AG09309 (cell line): ENCODE data around the gene ZNF286A.

Experiments
- DNase-seq: peaks from one replicate; pipeline ENCODE4 v3.0.0-alpha.2; 2010; ENCODE audit warnings: low read depth
- H3K4me3 ChIP-seq: 2 replicates; pipeline ENCODE4 v1.5.1; 2011; ENCODE audit warnings: mild to moderate bottlenecking, low read depth, low read length, moderate library complexity; ENCODE audit not compliant: control insufficient read depth
- TF ChIP-seq, protein P1 (sequence below): IDR thresholded peaks from 2 replicates; pipeline ENCODE4 v1.5.1; 2011; ENCODE audit warnings: mild to moderate bottlenecking, low read depth, low read length, inconsistent platforms; ENCODE audit not compliant: insufficient read depth, control insufficient read depth; ENCODE audit errors: missing control alignments

The ZNF286A gene

DNA sequence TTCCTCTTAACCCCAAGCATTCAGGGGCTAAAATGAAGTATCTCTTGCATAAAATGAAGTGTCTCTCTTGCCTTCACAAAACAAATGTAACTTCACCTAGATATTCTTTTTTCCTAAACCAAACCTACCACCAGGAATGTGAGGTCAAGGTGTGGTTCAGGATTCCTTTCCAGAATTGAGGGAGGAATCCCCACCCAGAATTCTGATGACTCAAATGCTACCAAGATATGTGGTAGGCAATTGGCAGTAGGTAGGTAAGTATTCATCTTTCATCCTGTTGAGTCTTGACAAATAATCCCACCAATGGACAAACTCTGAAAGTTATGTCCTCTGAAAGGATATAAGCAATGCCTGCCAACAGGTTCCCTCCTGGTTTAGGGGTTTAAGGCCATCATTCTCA, 41.7 kb upstream of the ZNF286A start:
- DNase-seq, result no peak
- H3K4me3 ChIP-seq, result no peak overlapping the region
- TF ChIP-seq, protein P1, sequence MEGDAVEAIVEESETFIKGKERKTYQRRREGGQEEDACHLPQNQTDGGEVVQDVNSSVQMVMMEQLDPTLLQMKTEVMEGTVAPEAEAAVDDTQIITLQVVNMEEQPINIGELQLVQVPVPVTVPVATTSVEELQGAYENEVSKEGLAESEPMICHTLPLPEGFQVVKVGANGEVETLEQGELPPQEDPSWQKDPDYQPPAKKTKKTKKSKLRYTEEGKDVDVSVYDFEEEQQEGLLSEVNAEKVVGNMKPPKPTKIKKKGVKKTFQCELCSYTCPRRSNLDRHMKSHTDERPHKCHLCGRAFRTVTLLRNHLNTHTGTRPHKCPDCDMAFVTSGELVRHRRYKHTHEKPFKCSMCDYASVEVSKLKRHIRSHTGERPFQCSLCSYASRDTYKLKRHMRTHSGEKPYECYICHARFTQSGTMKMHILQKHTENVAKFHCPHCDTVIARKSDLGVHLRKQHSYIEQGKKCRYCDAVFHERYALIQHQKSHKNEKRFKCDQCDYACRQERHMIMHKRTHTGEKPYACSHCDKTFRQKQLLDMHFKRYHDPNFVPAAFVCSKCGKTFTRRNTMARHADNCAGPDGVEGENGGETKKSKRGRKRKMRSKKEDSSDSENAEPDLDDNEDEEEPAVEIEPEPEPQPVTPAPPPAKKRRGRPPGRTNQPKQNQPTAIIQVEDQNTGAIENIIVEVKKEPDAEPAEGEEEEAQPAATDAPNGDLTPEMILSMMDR, result no peak

DNA sequence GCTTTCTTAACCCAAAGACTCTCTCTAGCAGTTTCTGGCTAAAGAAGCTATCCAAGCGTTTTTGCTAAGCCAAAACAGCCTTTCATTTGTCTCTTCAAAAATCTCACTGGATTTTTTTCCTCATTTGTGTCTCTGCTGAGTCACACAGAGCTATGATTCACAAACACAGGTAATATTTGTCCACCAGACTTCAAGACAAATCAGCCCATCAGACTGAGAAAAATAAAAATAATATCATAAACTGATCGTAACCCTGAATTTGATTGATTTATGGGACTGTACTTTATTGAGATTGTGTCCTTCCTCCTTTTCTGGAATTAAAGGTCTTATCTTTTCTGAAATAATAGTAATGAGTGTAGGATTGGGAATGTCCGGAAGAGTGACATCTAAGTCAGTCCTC, 41.3 kb upstream of the ZNF286A start:
- DNase-seq, result no peak
- TF ChIP-seq, protein P1, result no peak
- no peak overlapping the region for H3K4me3 ChIP-seq

DNA sequence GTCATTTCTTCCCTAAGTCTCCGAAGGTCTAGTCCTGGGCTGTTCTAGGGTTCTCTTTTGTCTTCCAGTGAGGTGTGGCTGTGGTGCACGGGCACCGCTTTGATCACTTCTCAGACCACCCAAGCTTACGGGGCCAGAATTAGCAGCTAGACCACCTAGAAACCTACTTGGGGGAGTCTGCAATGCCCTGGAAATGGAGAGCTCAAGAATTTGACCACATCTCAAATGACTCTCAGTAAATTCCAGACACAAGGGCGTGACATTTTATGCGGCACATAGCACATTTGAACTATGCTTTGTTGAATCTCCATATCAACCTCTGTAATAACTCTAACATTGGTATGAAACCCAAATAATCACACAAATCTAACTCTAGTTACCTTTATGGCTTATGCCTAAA, 40.3 kb upstream of the ZNF286A start:
- no peak for DNase-seq
- no peak overlapping the region for H3K4me3 ChIP-seq
- TF ChIP-seq, protein P1, result no peak

DNA sequence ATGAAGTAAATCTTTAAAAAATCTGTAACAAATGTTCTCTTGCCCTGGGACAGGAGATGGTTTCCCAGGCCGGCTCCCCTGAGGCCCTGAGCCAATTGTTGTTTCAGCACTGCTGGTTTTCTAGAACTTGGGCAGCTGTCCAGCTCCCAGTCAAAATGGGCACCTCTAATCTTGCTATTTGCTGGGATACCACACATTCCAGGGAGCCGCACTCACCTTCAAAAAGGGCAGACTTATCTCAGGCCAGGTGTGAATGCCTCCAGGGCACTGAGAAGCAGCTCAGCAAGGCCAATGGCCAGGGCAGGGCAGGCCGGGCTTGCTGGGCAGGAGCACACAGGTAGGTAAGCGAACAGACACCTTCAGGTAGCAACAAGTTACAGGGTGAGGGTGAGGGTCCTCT, 39.9 kb upstream of the ZNF286A start:
- DNase-seq, result no peak
- H3K4me3 ChIP-seq, result no peak overlapping the region
- TF ChIP-seq, protein P1, result no peak

DNA sequence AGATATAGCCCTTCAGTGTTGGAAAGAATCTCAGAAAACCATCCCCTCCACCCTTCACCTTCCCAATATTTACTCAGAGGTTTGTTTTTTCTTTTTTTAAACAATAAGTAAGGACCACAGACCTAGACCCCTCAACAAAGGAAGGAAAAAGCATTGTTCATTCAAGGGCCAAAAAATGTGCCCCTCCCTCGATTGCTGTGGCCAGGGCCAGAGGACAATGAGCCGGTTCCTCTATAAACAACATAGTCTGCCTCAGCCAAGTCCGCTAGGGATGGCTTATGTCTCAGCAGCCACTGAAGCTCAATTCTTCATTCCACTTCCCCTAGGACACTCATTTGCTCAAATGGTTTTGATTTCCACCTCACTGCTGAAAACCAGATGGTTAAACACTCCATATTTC, 39.5 kb upstream of the ZNF286A start:
- H3K4me3 ChIP-seq, result no peak overlapping the region
- TF ChIP-seq, protein P1, result no peak
- DNase-seq, result no peak

DNA sequence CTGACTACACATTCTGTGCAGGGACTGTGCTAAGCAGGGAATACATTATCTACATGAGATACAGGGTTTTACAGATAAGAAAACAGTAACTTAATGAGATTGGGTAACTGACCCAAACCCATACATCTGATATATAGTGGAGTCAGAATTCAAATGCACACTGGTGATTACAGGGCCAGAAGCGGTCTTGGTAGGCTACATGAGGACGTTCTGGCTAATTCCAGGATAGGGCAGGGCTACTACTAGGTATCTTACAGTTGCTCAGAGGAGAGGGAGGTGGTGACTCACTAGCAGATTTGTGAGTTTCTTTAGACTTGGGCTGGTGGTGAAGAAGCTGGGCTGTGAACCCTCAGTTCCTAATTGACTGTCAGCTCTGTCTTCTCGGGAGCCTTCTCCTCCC, 36.9 kb upstream of the ZNF286A start:
- DNase-seq, result no peak
- H3K4me3 ChIP-seq, result no peak overlapping the region
- TF ChIP-seq, protein P1, result no peak

DNA sequence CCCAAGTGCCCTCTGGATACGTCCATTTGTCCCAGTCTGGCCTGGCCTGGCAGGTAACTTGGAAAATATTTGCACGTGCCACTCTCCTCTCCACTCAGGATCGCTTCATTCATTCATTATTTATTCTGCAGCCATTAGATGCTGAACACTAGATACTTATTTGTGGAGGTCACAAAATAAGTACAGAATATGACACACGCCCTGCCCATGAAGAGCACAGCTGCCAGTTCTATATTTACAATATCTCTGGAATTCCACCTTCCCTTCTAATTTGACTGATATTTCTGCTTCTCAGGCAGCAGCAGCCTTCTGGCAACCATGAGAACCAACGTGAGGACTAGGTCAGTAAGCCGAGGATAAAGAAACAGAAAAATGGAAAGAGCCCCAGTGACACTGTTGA, 36.4 kb upstream of the ZNF286A start:
- TF ChIP-seq, protein P1, result no peak
- DNase-seq, result no peak

More for the DNA sequence above, 36.4 kb upstream of the ZNF286A start:
- no peak overlapping the region for H3K4me3 ChIP-seq
